Tibial artery (tissue), 4 donors: Measurements from ENCODE around the gene UBE2G2.

ENCODE experiments used
- DNase-seq, 2 donors: peaks; one replicate each; pipeline ENCODE4 v3.0.0-alpha.2; 2019
- H3K27ac ChIP-seq, 2 donors: fragments of 200-600 bp; sonication (generic) in 1 of 2; 1 replicate in 1 of 2; 2 replicates in 1 of 2; pipeline ENCODE4 v1.5.1; 2018 to 2019; ENCODE audit warnings: mild to moderate bottlenecking in 1 of 2
- H3K27me3 ChIP-seq, 2 donors: fragments of 200-600 bp; sonication (generic) in 1 of 2; one replicate each; pipeline versions ENCODE4 v1.5.1 to v1.6.0; 2016 to 2019
- H3K36me3 ChIP-seq, 3 donors: fragments of 200-600 bp; sonication (generic) in 2 of 3; one replicate each; pipeline ENCODE4 v1.5.1; 2016 to 2019; ENCODE audit warnings: mild to moderate bottlenecking in 2 of 3
- H3K4me1 ChIP-seq, 4 donors: fragments of 200-600 bp; sonication (generic) in 2 of 4; 1 replicate in 3 of 4; 2 replicates in 1 of 4; pipeline ENCODE4 v1.5.1; 2016 to 2019
- H3K4me3 ChIP-seq, 2 donors: fragments of 200-600 bp; sonication (generic) in 1 of 2; 1 replicate in 1 of 2; 2 replicates in 1 of 2; pipeline ENCODE4 v1.5.1; 2018 to 2019; ENCODE audit warnings: mild to moderate bottlenecking in 2 of 2
- H3K9me3 ChIP-seq, 3 donors: fragments of 200-600 bp; sonication (generic) in 1 of 3; one replicate each; pipeline ENCODE4 v1.5.1; 2016 to 2019
- intact Hi-C: fragments of 100-400 bp; cut with DNase I; formaldehyde crosslinking; loops from one replicate; pipeline ENCODE4 v1.15.0; 2023; ENCODE audit warnings: low total_unique reads
- TF ChIP-seq, protein P1 (sequence below), 2 experiments: fragments of 200-600 bp in 1 of 2; fragments of 450-650 bp in 1 of 2; IDR thresholded peaks; one replicate each; pipeline ENCODE4 v1.5.1; 2017 to 2019; ENCODE audit warnings: antibody characterized with exemption in 2 of 2, mild to moderate bottlenecking in 1 of 2, moderate library complexity in 1 of 2

The UBE2G2 gene

GRCh38 chr21:44829507-44830092 lies 28.0 kb upstream of the UBE2G2 start:
- Histone ChIP-seq H3K4me3 (no peak overlapping the region), H3K27me3 (no peaks in the 10 kb centered on the region), H3K36me3 (no peaks in the 10 kb centered on the region), H3K9me3 (peaks cover 0 to 19% (median 5%) of the 10 kb centered on the region in 3 donors), H3K4me1 (no peaks in the 10 kb centered on the region), H3K27ac (no peak overlapping the region)
- no peak for DNase-seq
- intact Hi-C loops, result loop anchor here (5.0 kb wide), 1 partner anchor 1842 kb away; no protein-coding TSS in a partner anchor
- TF ChIP-seq, protein P1, sequence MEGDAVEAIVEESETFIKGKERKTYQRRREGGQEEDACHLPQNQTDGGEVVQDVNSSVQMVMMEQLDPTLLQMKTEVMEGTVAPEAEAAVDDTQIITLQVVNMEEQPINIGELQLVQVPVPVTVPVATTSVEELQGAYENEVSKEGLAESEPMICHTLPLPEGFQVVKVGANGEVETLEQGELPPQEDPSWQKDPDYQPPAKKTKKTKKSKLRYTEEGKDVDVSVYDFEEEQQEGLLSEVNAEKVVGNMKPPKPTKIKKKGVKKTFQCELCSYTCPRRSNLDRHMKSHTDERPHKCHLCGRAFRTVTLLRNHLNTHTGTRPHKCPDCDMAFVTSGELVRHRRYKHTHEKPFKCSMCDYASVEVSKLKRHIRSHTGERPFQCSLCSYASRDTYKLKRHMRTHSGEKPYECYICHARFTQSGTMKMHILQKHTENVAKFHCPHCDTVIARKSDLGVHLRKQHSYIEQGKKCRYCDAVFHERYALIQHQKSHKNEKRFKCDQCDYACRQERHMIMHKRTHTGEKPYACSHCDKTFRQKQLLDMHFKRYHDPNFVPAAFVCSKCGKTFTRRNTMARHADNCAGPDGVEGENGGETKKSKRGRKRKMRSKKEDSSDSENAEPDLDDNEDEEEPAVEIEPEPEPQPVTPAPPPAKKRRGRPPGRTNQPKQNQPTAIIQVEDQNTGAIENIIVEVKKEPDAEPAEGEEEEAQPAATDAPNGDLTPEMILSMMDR (IDR thresholded peaks at IDR 0.05), result no peak

DNA sequence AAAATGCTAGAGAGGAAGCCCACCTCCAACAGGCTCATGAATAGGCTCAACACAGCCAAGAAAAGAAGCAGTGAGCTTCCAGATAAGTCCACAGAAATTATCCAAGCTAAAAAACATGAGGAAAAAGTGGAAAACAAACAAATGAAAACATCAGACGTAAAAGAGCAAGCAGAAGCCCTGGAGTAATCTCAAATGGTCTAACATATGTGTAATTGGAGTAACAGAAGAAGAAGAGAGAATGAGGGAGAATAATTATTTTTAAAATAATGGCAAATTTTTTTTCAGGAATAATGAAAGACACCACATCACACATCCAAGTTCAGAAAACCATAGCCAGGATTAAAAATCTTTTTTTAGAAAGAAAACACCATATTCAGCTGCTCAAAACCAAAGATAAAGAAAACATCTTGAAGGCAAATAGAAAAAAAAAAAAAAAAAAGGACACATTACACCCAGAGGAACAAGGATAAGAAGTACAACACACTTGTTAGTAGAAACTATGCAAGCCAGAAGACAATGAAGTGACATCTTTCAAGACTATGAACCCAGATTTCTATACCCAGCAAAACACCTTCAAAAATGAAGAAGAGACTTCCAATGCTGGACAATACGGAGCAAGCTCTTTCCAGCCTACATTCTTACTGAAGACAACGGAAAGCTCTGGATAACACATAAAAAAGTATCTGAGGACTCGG lies 26.9 kb upstream of the UBE2G2 start:
- TF ChIP-seq, protein P1 (IDR thresholded peaks at IDR 0.05), result no peak
- DNase-seq, result no peak

DNA sequence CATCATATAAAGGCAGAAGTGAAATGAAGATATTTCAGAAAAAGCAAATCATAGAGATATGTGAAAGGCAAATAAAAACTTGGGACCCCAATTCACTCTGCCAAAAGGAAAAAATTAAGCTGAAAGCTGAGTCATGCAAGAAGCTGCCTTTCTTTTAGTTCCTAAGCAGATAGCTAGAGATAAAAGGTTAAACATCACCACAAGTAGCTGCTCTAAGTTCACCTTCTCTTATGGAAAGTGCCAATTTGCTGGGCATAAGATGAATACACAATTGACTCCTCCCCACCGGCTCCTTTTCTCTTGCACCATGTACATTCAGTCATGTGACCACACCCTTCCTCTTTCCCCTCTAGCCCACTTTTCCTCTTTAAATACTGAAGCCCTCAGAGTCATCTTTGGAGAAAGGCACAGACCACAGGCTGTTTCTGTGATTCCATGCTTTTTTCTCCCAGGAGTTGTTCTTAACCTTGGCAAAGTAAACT lies 21.6 kb upstream of the UBE2G2 start:
- no peak for DNase-seq
- intact Hi-C loops, result no loop called here

More for the DNA sequence above, 26.9 kb upstream of the UBE2G2 start:
- Histone ChIP-seq H3K27me3 (no peaks in the 10 kb centered on the region), H3K4me3 (no peak overlapping the region), H3K27ac (no peak overlapping the region), H3K4me1 (no peaks in the 10 kb centered on the region), H3K36me3 (no peaks in the 10 kb centered on the region), H3K9me3 (peaks cover 0 to 19% (median 5%) of the 10 kb centered on the region in 3 donors)
- intact Hi-C loops, result no loop called here

DNA sequence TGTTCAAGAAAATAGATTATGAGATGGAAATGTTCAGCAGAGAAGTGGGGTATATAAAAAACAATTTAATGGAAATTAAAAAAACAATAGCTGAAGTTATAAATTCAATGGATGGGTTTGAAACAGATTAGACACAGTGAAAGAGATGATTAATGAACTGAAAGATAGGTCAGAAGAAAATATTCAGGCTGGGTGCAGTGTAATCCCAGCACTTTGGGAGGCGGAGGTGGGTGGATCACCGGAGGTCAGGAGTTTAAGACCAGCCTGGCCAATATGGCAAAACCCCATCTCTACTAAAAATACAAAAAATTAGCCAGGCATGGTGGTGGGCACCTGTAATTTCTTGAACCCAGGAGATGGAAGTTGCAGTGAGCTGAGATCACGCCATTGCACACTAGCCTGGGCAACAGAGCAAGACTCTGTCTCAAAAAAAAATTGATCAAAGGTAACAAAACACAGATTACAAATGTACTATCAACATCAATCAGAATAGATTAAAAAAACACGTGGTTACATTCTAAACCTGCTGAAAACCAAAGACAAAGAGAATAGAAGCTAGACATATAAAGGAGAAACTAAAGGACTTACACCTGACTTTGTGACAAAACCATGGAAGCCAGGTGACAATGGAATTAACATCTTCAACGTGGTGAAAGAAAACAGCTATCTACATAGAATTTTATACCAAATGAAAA lies 21.0 kb upstream of the UBE2G2 start:
- peaks cover 0 to 24% (median 22%) of the 10 kb centered on the region in 3 donors for H3K9me3 ChIP-seq
- intact Hi-C loops, result no loop called here
- TF ChIP-seq, protein P1 (IDR thresholded peaks at IDR 0.05), result no peak

More for the DNA sequence above, 21.6 kb upstream of the UBE2G2 start:
- Histone ChIP-seq H3K27me3 (no peaks in the 10 kb centered on the region), H3K4me3 (no peak overlapping the region), H3K9me3 (peaks cover 0 to 30% (median 22%) of the 10 kb centered on the region in 3 donors), H3K27ac (no peak overlapping the region), H3K36me3 (no peaks in the 10 kb centered on the region), H3K4me1 (peaks cover 0 to 7% (median 6%) of the 10 kb centered on the region in 4 donors)
- TF ChIP-seq, protein P1 (IDR thresholded peaks at IDR 0.05), result no peak

DNA sequence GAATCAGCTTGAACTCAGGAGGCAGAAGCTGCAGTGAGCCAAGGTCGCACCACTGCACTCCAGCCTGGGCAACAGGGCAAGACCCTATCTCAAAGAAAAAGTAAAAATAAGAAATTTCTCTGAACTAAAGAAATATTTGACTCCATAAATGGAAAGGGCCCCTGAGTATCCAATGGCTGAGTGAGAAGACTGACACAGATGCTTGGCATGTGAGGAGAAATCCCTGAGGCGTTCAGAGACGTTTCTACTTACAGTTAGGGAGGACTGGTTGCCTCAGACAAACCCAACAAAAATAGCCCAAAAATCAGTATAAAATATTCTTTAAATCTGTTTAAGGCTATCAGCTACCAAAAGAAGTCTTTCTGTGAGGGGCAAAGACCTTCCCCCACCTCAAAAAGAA lies 19.2 kb upstream of the UBE2G2 start:
- Histone ChIP-seq H3K4me3 (no peak overlapping the region), H3K27me3 (no peaks in the 10 kb centered on the region), H3K27ac (no peak overlapping the region), H3K9me3 (peaks cover 0 to 22% (median 20%) of the 10 kb centered on the region in 3 donors), H3K4me1 (peaks cover 0 to 20% (median 20%) of the 10 kb centered on the region in 4 donors), H3K36me3 (no peaks in the 10 kb centered on the region)
- TF ChIP-seq, protein P1 (IDR thresholded peaks at IDR 0.05), result no peak
- intact Hi-C loops, result no loop called here
- no peak for DNase-seq

More for the DNA sequence above, 21.0 kb upstream of the UBE2G2 start:
- Histone ChIP-seq H3K4me3 (no peak overlapping the region), H3K36me3 (no peaks in the 10 kb centered on the region), H3K27ac (no peak overlapping the region), H3K27me3 (no peaks in the 10 kb centered on the region), H3K4me1 (peaks cover 0 to 7% (median 6%) of the 10 kb centered on the region in 4 donors)
- no peak for DNase-seq
